Fibroblast of lung (primary cell): ENCODE data around the gene TMEM176B. TPM values are rescaled to one million over a fixed set of nuclear protein-coding genes. Genes with fewer than 3 reads are reported as not detected.

Experiments used
- DNase-seq, 2 donors: peaks; one replicate each; pipeline versions ENCODE4 v3.0.0 to v3.0.0-alpha.2; 2010; ENCODE audit warnings: low read depth in 2 of 2
- H2AFZ ChIP-seq: 2 replicates; pipeline ENCODE4 v1.5.1; 2012; ENCODE audit warnings: low read length, control low read depth, inconsistent platforms
- H3K27ac ChIP-seq: 2 replicates; pipeline ENCODE4 v1.5.1; 2011; ENCODE audit warnings: low read length, control low read depth; ENCODE audit not compliant: insufficient read depth
- H3K27me3 ChIP-seq: 2 replicates; pipeline ENCODE4 v1.5.1; 2011; ENCODE audit warnings: mild to moderate bottlenecking, low read length; ENCODE audit not compliant: control insufficient read depth, insufficient read depth
- H3K36me3 ChIP-seq: 2 replicates; pipeline ENCODE4 v1.5.1; 2011; ENCODE audit warnings: low read length; ENCODE audit not compliant: control insufficient read depth, insufficient read depth
- H3K4me1 ChIP-seq: 2 replicates; pipeline ENCODE4 v1.5.1; 2011; ENCODE audit warnings: low read length; ENCODE audit not compliant: control insufficient read depth, insufficient read depth; ENCODE audit errors: extremely low read depth
- H3K4me2 ChIP-seq: 2 replicates; pipeline ENCODE4 v1.5.1; 2011; ENCODE audit warnings: low read length, control low read depth; ENCODE audit not compliant: insufficient read depth; ENCODE audit errors: extremely low read depth
- H3K4me3 ChIP-seq, 4 experiments: fragments of 200-600 bp in 1 of 4; sonication (generic) in 1 of 4; replicated peaks in 1 of 4; 2 replicates each; pipeline ENCODE4 v1.5.1; 2011 to 2016; ENCODE audit warnings: low read length in 4 of 4, low read depth in 3 of 4, mild to moderate bottlenecking in 3 of 4, control low read depth in 2 of 4, inconsistent platforms in 1 of 4, mixed read lengths in 1 of 4; ENCODE audit not compliant: insufficient read depth in 1 of 4; ENCODE audit errors: control extremely low read depth in 1 of 4
- H3K79me2 ChIP-seq: 2 replicates; pipeline ENCODE4 v1.5.1; 2012; ENCODE audit warnings: mild to moderate bottlenecking, low read length, inconsistent platforms; ENCODE audit not compliant: control insufficient read depth, insufficient read depth
- H3K9ac ChIP-seq: 2 replicates; pipeline ENCODE4 v1.5.1; 2011; ENCODE audit warnings: mild to moderate bottlenecking, low read length, control low read depth; ENCODE audit not compliant: insufficient read depth
- H3K9me3 ChIP-seq: 2 replicates; pipeline ENCODE4 v1.5.1; 2012; ENCODE audit warnings: low read depth, low read length; ENCODE audit not compliant: control insufficient read depth, insufficient read depth
- H4K20me1 ChIP-seq: 2 replicates; pipeline ENCODE4 v1.5.1; 2011; ENCODE audit warnings: low read length; ENCODE audit not compliant: control insufficient read depth, insufficient read depth; ENCODE audit errors: extremely low read depth
- EZH2 ChIP-seq: IDR thresholded peaks from 2 replicates; pipeline ENCODE4 v1.5.1; 2012; ENCODE audit warnings: low read length, control low read depth, mild to moderate bottlenecking; ENCODE audit errors: missing control alignments
- polyA plus RNA-seq, 2 donors: library from polyadenylated mRNA; depleted of rRNA in 1 of 2; stranded (reverse) in 1 of 2; unstranded in 1 of 2; fragments of >200 nt; gene quantifications; 2 replicates each; pipeline ENCODE4 v1.2.1, GENCODE V29; 2011 to 2012; ENCODE audit warnings: missing spikeins in 1 of 2
- total RNA-seq: library from RNA; depleted of rRNA; stranded (reverse); fragments of >200 nt; gene quantifications from 2 replicates; pipeline ENCODE4 v1.2.1, GENCODE V29; 2014
- TF ChIP-seq, protein P1 (sequence below), 2 donors: IDR thresholded peaks in 1 of 2; conservative IDR thresholded peaks in 1 of 2; 1 replicate in 1 of 2; 2 replicates in 1 of 2; pipeline ENCODE4 v1.5.1; 2011 to 2012; ENCODE audit warnings: low read length in 2 of 2, control low read depth in 1 of 2, inconsistent platforms in 1 of 2, low read depth in 1 of 2, mild to moderate bottlenecking in 1 of 2

TMEM176B gene
- total and polyA plus RNA-seq, 2 donors (not counting 1 experiment from before 2014, with no cell fraction given) = 0.78 to 26.8 TPM

DNA sequence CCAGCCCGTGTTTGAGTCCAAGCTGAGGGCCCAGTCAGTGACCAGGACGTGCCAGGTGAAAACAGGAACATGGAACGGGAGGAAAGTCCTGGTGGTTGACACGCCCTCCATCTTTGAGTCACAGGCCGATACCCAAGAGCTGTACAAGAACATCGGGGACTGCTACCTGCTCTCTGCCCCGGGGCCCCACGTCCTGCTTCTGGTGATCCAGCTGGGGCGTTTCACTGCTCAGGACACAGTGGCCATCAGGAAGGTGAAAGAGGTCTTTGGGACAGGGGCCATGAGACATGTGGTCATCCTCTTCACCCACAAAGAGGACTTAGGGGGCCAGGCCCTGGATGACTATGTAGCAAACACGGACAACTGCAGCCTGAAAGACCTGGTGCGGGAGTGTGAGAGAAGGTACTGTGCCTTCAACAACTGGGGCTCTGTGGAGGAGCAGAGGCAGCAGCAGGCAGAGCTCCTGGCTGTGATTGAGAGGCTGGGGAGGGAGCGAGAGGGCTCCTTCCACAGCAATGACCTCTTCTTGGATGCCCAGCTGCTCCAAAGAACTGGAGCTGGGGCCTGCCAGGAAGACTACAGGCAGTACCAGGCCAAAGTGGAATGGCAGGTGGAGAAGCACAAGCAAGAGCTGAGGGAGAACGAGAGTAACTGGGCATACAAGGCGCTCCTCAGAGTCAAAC lies 57.7 kb downstream of the TMEM176B start:
- no peaks in the 10 kb centered on the region for H3K79me2 ChIP-seq
- no peaks in the 10 kb centered on the region for H3K9me3 ChIP-seq
- no peaks in the 10 kb centered on the region for H3K27me3 ChIP-seq
- no peaks in the 10 kb centered on the region for H3K36me3 ChIP-seq
- DNase-seq = no peak
- no peak overlapping the region for H3K27ac ChIP-seq
- H3K9ac ChIP-seq = no peak overlapping the region
- no peak overlapping the region for H2AFZ ChIP-seq
- no peaks in the 10 kb centered on the region for H4K20me1 ChIP-seq
- H3K4me1 ChIP-seq = no peaks in the 10 kb centered on the region
- H3K4me3 ChIP-seq = no peak overlapping the region
- no peak for TF ChIP-seq EZH2
- TF ChIP-seq, protein P1, sequence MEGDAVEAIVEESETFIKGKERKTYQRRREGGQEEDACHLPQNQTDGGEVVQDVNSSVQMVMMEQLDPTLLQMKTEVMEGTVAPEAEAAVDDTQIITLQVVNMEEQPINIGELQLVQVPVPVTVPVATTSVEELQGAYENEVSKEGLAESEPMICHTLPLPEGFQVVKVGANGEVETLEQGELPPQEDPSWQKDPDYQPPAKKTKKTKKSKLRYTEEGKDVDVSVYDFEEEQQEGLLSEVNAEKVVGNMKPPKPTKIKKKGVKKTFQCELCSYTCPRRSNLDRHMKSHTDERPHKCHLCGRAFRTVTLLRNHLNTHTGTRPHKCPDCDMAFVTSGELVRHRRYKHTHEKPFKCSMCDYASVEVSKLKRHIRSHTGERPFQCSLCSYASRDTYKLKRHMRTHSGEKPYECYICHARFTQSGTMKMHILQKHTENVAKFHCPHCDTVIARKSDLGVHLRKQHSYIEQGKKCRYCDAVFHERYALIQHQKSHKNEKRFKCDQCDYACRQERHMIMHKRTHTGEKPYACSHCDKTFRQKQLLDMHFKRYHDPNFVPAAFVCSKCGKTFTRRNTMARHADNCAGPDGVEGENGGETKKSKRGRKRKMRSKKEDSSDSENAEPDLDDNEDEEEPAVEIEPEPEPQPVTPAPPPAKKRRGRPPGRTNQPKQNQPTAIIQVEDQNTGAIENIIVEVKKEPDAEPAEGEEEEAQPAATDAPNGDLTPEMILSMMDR (conservative IDR thresholded peaks at IDR 0.05 in 1 of 2, IDR thresholded peaks at IDR 0.05 in 1 of 2; ENCODE audit: low read depth in 1 of 2, low read length in 2 of 2) = no peak
- no peak overlapping the region for H3K4me2 ChIP-seq

Other genes with a start within 250 kb of the TMEM176B start
- gene GIMAP4, start 233.0 kb downstream of the TMEM176B start, total RNA-seq = not detected in 2 replicates
- not detected in 2 replicates for gene GIMAP4, start 233.0 kb downstream of the TMEM176B start, polyA plus RNA-seq
- under 0.01 TPM in 1 of 2 replicates, not detected in the other for gene GIMAP6, start 168.0 kb downstream of the TMEM176B start, total RNA-seq
- not detected in 2 replicates for gene GIMAP6, start 168.0 kb downstream of the TMEM176B start, polyA plus RNA-seq
- gene GIMAP2, start 114.7 kb downstream of the TMEM176B start, total RNA-seq = 13.9 and 16.2 TPM in 2 replicates
- 0.54 and 1.4 TPM in 2 replicates for gene GIMAP2, start 114.7 kb downstream of the TMEM176B start, polyA plus RNA-seq
- gene GIMAP1, start 83.8 kb downstream of the TMEM176B start, total RNA-seq = under 0.01 TPM in 2 replicates
- gene GIMAP1, start 83.8 kb downstream of the TMEM176B start, polyA plus RNA-seq = 0.01 TPM in 1 of 2 replicates, not detected in the other
- not detected in 2 replicates for gene GIMAP5, start 62.9 kb downstream of the TMEM176B start, total RNA-seq
- gene GIMAP5, start 62.9 kb downstream of the TMEM176B start, polyA plus RNA-seq = not detected in 2 replicates
- 14.2 and 61.1 TPM in 2 replicates for gene TMEM176A, start 405 bp upstream of the TMEM176B start, total RNA-seq
- gene TMEM176A, start 405 bp upstream of the TMEM176B start, polyA plus RNA-seq = 0.12 and 0.38 TPM in 2 replicates
- not detected in 2 replicates for gene AOC1, start 52.2 kb upstream of the TMEM176B start, total RNA-seq
- gene AOC1, start 52.2 kb upstream of the TMEM176B start, polyA plus RNA-seq = not detected in 2 replicates
- gene KCNH2, start 178.0 kb upstream of the TMEM176B start, total RNA-seq = 6.1 and 6.2 TPM in 2 replicates
- 0.15 and 0.20 TPM in 2 replicates for gene KCNH2, start 178.0 kb upstream of the TMEM176B start, polyA plus RNA-seq
- gene NOS3, start 190.7 kb upstream of the TMEM176B start, total RNA-seq = 0.50 and 0.77 TPM in 2 replicates
- 0.12 and 0.38 TPM in 2 replicates for gene NOS3, start 190.7 kb upstream of the TMEM176B start, polyA plus RNA-seq
- gene ATG9B, start 224.1 kb upstream of the TMEM176B start, total RNA-seq = under 0.01 TPM in 1 of 2 replicates, not detected in the other
- gene ATG9B, start 224.1 kb upstream of the TMEM176B start, polyA plus RNA-seq = 0.03 TPM in 2 replicates
- 16.4 and 20.0 TPM in 2 replicates for gene ABCB8, start 228.1 kb upstream of the TMEM176B start, total RNA-seq
- 12.1 and 14.5 TPM in 2 replicates for gene ABCB8, start 228.1 kb upstream of the TMEM176B start, polyA plus RNA-seq
- gene ASIC3, start 248.2 kb upstream of the TMEM176B start, total RNA-seq = under 0.01 and 0.17 TPM in 2 replicates
- 0.05 and 0.07 TPM in 2 replicates for gene ASIC3, start 248.2 kb upstream of the TMEM176B start, polyA plus RNA-seq